Hepatocyte (in vitro differentiated cells): ENCODE results near the gene SYNDIG1. TPM values are rescaled to one million over a fixed set of nuclear protein-coding genes. Genes with fewer than 3 reads are reported as not detected.

Experiments used
- DNase-seq: peaks from one replicate; pipeline ENCODE4 v3.0.0-alpha.2; 2016; ENCODE audit warnings: low spot score
- H2AFZ ChIP-seq: fragments of 200-600 bp; sonication (generic); 2 replicates; pipeline ENCODE4 v1.6.0; 2016; ENCODE audit warnings: antibody characterized with exemption, mild to moderate bottlenecking
- H3K27ac ChIP-seq: fragments of 200-600 bp; sonication (generic); 2 replicates; pipeline ENCODE4 v1.5.1; 2016; ENCODE audit warnings: mild to moderate bottlenecking
- H3K27me3 ChIP-seq: fragments of 200-600 bp; sonication (generic); 2 replicates; pipeline ENCODE4 v1.6.1; 2016
- H3K36me3 ChIP-seq: fragments of 200-600 bp; sonication (generic); replicated peaks from 2 replicates; pipeline ENCODE4 v1.5.1; 2016; ENCODE audit warnings: low read depth; ENCODE audit not compliant: insufficient read depth
- H3K4me1 ChIP-seq: fragments of 200-600 bp; sonication (generic); 2 replicates; pipeline ENCODE4 v1.5.1; 2016; ENCODE audit warnings: mild to moderate bottlenecking, moderate library complexity; ENCODE audit not compliant: insufficient read depth
- H3K4me2 ChIP-seq: fragments of 200-600 bp; sonication (generic); 2 replicates; pipeline ENCODE4 v1.6.0; 2016
- H3K4me3 ChIP-seq: fragments of 200-600 bp; sonication (generic); 2 replicates; pipeline ENCODE4 v1.5.1; 2016; ENCODE audit warnings: mild to moderate bottlenecking
- H3K79me2 ChIP-seq: fragments of 200-600 bp; sonication (generic); 2 replicates; pipeline ENCODE4 v1.6.0; 2017; ENCODE audit warnings: mild to moderate bottlenecking
- H3K9me2 ChIP-seq: fragments of 200-600 bp; sonication (generic); replicated peaks from 2 replicates; pipeline ENCODE4 v1.6.0; 2017; ENCODE audit warnings: mild to moderate bottlenecking; ENCODE audit not compliant: insufficient read depth
- H3K9me3 ChIP-seq: fragments of 200-600 bp; sonication (generic); 2 replicates; pipeline ENCODE4 v1.5.1; 2016; ENCODE audit warnings: low read depth, mild to moderate bottlenecking
- H4K20me1 ChIP-seq: fragments of 200-600 bp; sonication (generic); 2 replicates; pipeline ENCODE4 v1.6.0; 2016; ENCODE audit warnings: mild to moderate bottlenecking; ENCODE audit not compliant: insufficient read depth, poor library complexity, severe bottlenecking
- CTCF ChIP-seq: fragments of 200-600 bp; sonication (generic); IDR thresholded peaks from 2 replicates; pipeline ENCODE4 v1.5.1; 2016; ENCODE audit warnings: antibody characterized with exemption, mild to moderate bottlenecking; ENCODE audit not compliant: poor library complexity
- EZH2 ChIP-seq: fragments of 200-600 bp; sonication (generic); IDR thresholded peaks from 2 replicates; pipeline ENCODE4 v1.6.1; 2016; ENCODE audit warnings: antibody characterized with exemption, mild to moderate bottlenecking, borderline replicate concordance
- EZH2phosphoT487 ChIP-seq: fragments of 200-600 bp; sonication (generic); IDR thresholded peaks from one replicate; pipeline ENCODE4 v1.6.1; 2018; ENCODE audit warnings: antibody characterized with exemption, mild to moderate bottlenecking, low read depth, moderate library complexity; ENCODE audit not compliant: unreplicated experiment, severe bottlenecking
- WGBS: methylation state at CpG from one replicate; pipeline ENCODE4 v1.1.6; 2016; ENCODE audit warnings: low lambda C conversion rate; ENCODE audit errors: missing lambda C conversion rate; 5-methylcytosine and 5-hydroxymethylcytosine counted together
- polyA plus RNA-seq: library from polyadenylated mRNA; unstranded; fragments of >200 nt; fragmentation: Nextera tagmentation; extraction: Ambion mirVana; gene quantifications from 2 replicates; pipeline ENCODE4 v1.2.1, GENCODE V29; 2016
- total RNA-seq: library from RNA; depleted of rRNA; stranded (reverse); fragments of >200 nt; gene quantifications from 2 replicates; pipeline ENCODE4 v1.2.3, GENCODE V29; 2014

Gene SYNDIG1
- total and polyA plus RNA-seq, 2 experiments from 2014 or later = 1.5 to 2.3 TPM

- no peak overlapping the region for H3K4me2 ChIP-seq
- H3K9me2 ChIP-seq = no peaks in the 10 kb centered on the region
- no peaks in the 10 kb centered on the region for H3K79me2 ChIP-seq
- H2AFZ ChIP-seq = no peak overlapping the region
- H3K36me3 ChIP-seq = no peaks in the 10 kb centered on the region
- WGBS = 86% methylated on average over 3 of the region's 3 CpGs
- DNase-seq = no peak
- no peak overlapping the region for H3K27ac ChIP-seq
- H4K20me1 ChIP-seq = no peaks in the 10 kb centered on the region
- H3K27me3 ChIP-seq = no peaks in the 10 kb centered on the region
- no peaks in the 10 kb centered on the region for H3K9me3 ChIP-seq
- TF ChIP-seq EZH2 = no peak
- no peak for TF ChIP-seq EZH2phosphoT487
- TF ChIP-seq CTCF = no peak
- H3K4me1 ChIP-seq = peaks cover 9% of the 10 kb centered on the region
- no peak overlapping the region for H3K4me3 ChIP-seq
Observed at GRCh38 chr20:24451428-24451827, 18.0 kb upstream of the SYNDIG1 start.

- TF ChIP-seq EZH2phosphoT487 (no peak), EZH2 (no peak), CTCF (no peak)
- Histone ChIP-seq H2AFZ (no peak overlapping the region), H3K4me3 (no peak overlapping the region), H3K9me2 (no peaks in the 10 kb centered on the region), H4K20me1 (no peaks in the 10 kb centered on the region), H3K9me3 (no peaks in the 10 kb centered on the region), H3K4me2 (no peak overlapping the region), H3K79me2 (no peaks in the 10 kb centered on the region), H3K36me3 (no peaks in the 10 kb centered on the region), H3K4me1 (peaks cover 9% of the 10 kb centered on the region), H3K27ac (no peak overlapping the region), H3K27me3 (no peaks in the 10 kb centered on the region)
- no peak for DNase-seq
- WGBS = 89% methylated on average over 8 of the region's 8 CpGs
Observed at GRCh38 chr20:24452016-24452415, 17.4 kb upstream of the SYNDIG1 start.

GRCh38 chr20:24452498-24453127 is 16.8 kb upstream of the SYNDIG1 start:
- no peaks in the 10 kb centered on the region for H3K9me3 ChIP-seq
- no peak overlapping the region for H3K4me3 ChIP-seq
- H3K27ac ChIP-seq = no peak overlapping the region
- no peaks in the 10 kb centered on the region for H3K79me2 ChIP-seq
- TF ChIP-seq EZH2phosphoT487 (no peak), CTCF (no peak), EZH2 (no peak)
- no peak overlapping the region for H2AFZ ChIP-seq
- no peak overlapping the region for H3K4me2 ChIP-seq
- no peaks in the 10 kb centered on the region for H4K20me1 ChIP-seq
- DNase-seq = no peak
- 95% methylated on average over 9 of the region's 9 CpGs for WGBS
- no peaks in the 10 kb centered on the region for H3K9me2 ChIP-seq
- no peaks in the 10 kb centered on the region for H3K27me3 ChIP-seq
- no peaks in the 10 kb centered on the region for H3K36me3 ChIP-seq
- H3K4me1 ChIP-seq = peaks cover 9% of the 10 kb centered on the region

GRCh38 chr20:24453869-24454268 is 15.6 kb upstream of the SYNDIG1 start:
- no peaks in the 10 kb centered on the region for H3K27me3 ChIP-seq
- no peaks in the 10 kb centered on the region for H3K9me3 ChIP-seq
- H3K36me3 ChIP-seq = no peaks in the 10 kb centered on the region
- no peaks in the 10 kb centered on the region for H3K79me2 ChIP-seq
- 69% methylated on average over 2 of the region's 2 CpGs for WGBS
- H3K4me3 ChIP-seq = no peak overlapping the region
- H2AFZ ChIP-seq = no peak overlapping the region
- no peak overlapping the region for H3K27ac ChIP-seq
- no peak for DNase-seq
- H3K4me2 ChIP-seq = no peak overlapping the region
- no peaks in the 10 kb centered on the region for H3K9me2 ChIP-seq
- H4K20me1 ChIP-seq = no peaks in the 10 kb centered on the region
- TF ChIP-seq CTCF = no peak
- TF ChIP-seq EZH2 = no peak
- TF ChIP-seq EZH2phosphoT487 = no peak
- H3K4me1 ChIP-seq = no peaks in the 10 kb centered on the region
